RPMI7951 (cell line): ENCODE measurements around the gene ARHGAP35. TPM values are rescaled to one million over a fixed set of nuclear protein-coding genes. Genes with fewer than 3 reads are reported as not detected.

Experiments used
- DNase-seq: peaks from one replicate; pipeline ENCODE4 v3.0.0-alpha.2; 2012; ENCODE audit warnings: low read depth
- total RNA-seq: library from RNA; depleted of rRNA; stranded (reverse); fragments of >200 nt; shearing (Covaris generic); gene quantifications from 2 replicates; pipeline ENCODE4 v1.2.3, GENCODE V29; 2014; rRNA removed

ARHGAP35 gene
- total RNA-seq, 1 experiment from 2014 or later: 25.2 TPM

DNA sequence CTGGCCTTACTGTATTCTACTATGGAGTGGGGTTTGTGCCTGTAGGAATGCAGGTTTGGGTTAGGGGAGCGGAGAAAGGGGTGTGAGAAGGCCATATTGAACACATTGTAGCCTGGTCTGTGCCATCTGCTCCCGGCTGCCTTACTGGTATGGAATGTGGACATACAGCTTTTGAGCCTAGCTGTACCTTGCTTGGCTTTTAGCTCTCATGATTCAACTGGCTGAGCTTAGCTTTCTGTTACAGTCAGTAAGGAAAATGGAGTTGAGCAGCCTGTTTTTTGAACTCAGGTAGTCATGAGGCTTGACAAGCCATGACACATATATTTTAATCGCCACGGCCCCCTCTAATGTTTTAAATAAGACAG is 41.6 kb downstream of the ARHGAP35 start:
- DNase-seq: no peak

DNA sequence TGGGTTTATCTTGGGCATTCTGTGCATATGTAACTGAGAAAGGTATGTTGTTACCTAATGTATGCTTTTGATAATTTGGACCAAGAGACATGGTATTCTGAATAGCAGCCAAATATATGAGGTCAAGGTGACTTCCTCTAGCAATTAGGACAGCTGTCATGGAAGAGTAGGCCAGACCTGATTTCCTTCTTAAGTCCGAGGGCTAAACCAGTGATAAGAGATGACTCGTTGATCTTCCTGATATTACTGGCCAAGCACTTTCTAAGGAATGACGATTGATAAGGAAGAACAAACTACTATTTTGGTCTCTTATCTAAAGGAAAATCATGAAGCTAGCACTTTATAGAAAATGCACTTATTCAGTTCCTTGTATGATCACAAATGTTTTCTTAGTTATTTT is 42.7 kb downstream of the ARHGAP35 start:
- peak; percentile 36 for DNase-seq

DNA sequence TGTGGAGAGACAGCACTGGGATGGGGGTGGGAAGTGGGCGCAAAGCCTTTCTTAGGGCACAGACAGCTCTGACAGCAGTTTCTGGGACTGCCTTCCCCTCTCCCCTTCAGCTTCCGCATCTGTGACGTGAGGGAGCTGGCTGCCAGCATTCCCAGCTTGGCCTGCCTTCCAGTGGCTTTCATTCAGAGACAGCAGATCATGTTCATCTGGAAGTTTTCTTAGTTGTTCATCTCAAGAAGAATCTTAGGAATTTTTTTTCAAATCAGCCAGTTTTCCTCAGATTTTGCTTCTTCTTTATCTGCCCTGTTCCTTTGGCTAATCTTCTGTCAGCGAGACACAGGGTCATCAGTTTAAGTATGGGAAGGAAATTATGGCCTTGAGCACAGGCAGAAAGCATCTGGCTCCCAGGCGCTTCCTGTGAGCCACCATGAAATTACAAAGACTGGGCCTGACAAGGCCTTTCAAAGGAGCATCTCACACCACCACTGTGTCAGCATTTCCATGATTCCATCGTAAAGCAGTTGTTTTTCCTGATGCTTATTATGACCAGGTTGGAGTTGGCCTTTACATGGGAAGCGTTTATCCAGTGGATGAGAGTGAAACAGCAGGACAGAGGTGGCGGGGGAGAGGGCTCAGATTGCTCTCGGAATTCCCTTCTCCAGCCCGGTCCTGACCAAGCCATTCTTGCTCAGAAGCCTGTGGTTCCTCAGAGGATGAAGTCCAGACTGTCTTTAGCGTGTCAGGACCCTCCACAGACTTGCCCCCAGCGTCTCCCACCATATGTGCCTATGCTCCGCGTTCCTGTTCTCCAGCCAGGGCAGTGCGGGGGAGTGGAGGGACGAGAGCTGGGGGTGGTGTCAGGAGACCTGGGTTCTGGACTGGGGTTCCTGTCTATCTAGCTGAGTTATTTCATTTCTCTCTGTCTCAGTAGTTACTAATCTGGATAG is 43.6 kb downstream of the ARHGAP35 start:
- peak; percentile 89 for DNase-seq

DNA sequence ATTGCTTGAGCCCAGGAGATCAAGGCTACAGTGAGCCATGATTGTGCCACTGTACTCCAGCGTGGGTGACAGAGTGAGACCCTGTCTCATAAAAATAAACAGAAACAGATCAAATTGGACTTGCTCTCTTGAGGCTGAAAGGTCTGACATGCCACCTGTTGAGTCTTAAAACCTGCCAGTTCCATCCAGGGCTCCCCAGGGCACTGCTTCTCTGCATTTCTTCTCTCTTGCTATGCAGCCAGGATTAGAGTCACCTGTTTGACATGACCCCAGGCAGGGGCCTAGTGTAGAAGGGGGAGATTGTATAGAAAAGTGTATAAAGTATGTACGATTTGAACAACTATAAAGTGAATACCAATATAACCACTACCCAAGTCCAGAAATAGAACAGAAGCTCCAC is 45.4 kb downstream of the ARHGAP35 start:
- DNase-seq: no peak

DNA sequence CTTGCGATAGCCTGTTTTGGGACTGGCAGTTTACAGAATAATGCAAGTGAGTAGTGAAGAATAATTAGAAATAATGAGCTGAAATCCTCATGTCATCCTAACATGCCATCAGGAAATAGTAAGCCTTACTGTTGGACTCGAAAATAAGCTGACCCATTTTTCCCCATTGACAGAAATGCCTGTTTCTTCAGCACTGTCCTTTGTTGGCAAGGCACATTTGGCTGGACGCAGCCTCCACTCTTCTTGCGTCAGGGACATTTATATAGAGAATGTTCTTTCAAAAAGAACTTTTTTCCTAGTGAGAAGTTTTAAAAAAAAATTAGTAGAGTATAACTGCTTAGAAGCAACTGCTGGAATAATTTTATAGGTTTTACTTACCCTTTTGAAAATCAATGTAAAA is 47.1 kb downstream of the ARHGAP35 start:
- DNase-seq: no peak

DNA sequence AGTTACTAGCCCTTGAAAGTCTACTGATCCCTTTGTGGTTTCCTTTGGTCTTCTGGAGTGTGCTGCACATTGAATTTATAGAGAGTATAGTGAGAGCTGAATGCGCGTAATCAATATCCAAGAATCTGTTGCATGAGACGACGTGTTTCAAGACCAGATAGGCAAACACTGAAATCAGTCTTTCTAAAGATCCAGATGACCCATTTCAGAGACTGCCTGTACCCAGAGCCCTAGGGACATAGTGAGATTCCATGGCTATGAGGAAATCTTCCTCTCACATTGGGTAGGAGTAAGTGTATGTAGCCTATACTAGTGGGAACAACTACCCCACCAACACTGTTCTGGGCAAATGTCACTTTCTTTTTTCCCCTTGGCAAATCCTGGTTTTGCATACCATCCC is 48.6 kb downstream of the ARHGAP35 start:
- DNase-seq: no peak

Other genes starting within 250 kb of the ARHGAP35 start
- gene PTGIR, start 235.9 kb upstream of the ARHGAP35 start, total RNA-seq: 0.60 and 0.78 TPM in 2 replicates
- gene GNG8, start 224.8 kb upstream of the ARHGAP35 start, total RNA-seq: not detected in 2 replicates
- 2.2 and 3.3 TPM in 2 replicates for gene DACT3, start 199.8 kb upstream of the ARHGAP35 start, total RNA-seq
- gene PRKD2, start 143.9 kb upstream of the ARHGAP35 start, total RNA-seq: 12.9 and 14.6 TPM in 2 replicates
- 5.4 and 9.2 TPM in 2 replicates for gene FKRP, start 114.9 kb upstream of the ARHGAP35 start, total RNA-seq
- 33.6 and 42.8 TPM in 2 replicates for gene STRN4, start 114.5 kb upstream of the ARHGAP35 start, total RNA-seq
- 117 and 127 TPM in 2 replicates for gene SLC1A5, start 72.4 kb upstream of the ARHGAP35 start, total RNA-seq
- 447 and 606 TPM in 2 replicates for gene AP2S1, start 10.2 kb upstream of the ARHGAP35 start, total RNA-seq
- gene NPAS1, start 158.8 kb downstream of the ARHGAP35 start, total RNA-seq: not detected in 2 replicates
- gene TMEM160, start 187.6 kb downstream of the ARHGAP35 start, total RNA-seq: 49.0 and 61.2 TPM in 2 replicates